B cell (primary cell): Measurements from ENCODE around the gene KLHL30. TPM values are rescaled to one million over a fixed set of nuclear protein-coding genes. Genes with fewer than 3 reads are reported as not detected.

Experiments
- ATAC-seq: fragments of 200-7000 bp; cut with Tn5 transposase; one replicate; pipeline ENCODE4 v1.10.0; 2021; ENCODE audit warnings: low read depth, mild to moderate bottlenecking, moderate number of reproducible peaks, moderate library complexity
- CTCF ChIA-PET: fragments of 350-600 bp; sonication (Branson Sonifier 250); formaldehyde crosslinking; loops from one replicate; lab custom pipeline; 2021; ENCODE audit warnings: antibody characterized with exemption, inconsistent platforms; lab: Charles Lee
- POLR2A ChIA-PET: fragments of 350-600 bp; sonication (Branson Sonifier 250); formaldehyde crosslinking; loops from one replicate; lab custom pipeline; 2021; ENCODE audit warnings: antibody characterized with exemption; lab: Charles Lee
- DNase-seq: peaks from one replicate; pipeline ENCODE4 v3.0.0; 2013
- H2AFZ ChIP-seq: 2 replicates; pipeline ENCODE4 v1.6.1; 2012; ENCODE audit warnings: mild to moderate bottlenecking, low read depth, low read length; ENCODE audit not compliant: insufficient read depth, poor library complexity, severe bottlenecking
- H3K27ac ChIP-seq, 2 donors: 1 replicate in 1 of 2; 2 replicates in 1 of 2; pipeline ENCODE4 v1.5.1; 2012 to 2013; ENCODE audit warnings: low read length in 2 of 2, mild to moderate bottlenecking in 2 of 2, moderate library complexity in 1 of 2
- H3K27me3 ChIP-seq, 4 experiments: fragments of 200-600 bp in 1 of 4; sonication (generic) in 1 of 4; replicated peaks in 1 of 4; 1 replicate in 2 of 4; 2 replicates in 2 of 4; pipeline versions ENCODE4 v1.6.1 to v1.7.0; 2013 to 2016; ENCODE audit warnings: low read length in 3 of 4, mild to moderate bottlenecking in 2 of 4, mixed read lengths in 1 of 4, moderate library complexity in 1 of 4; ENCODE audit not compliant: insufficient read depth in 4 of 4, control insufficient read depth in 3 of 4; ENCODE audit errors: control extremely low read depth in 1 of 4
- H3K36me3 ChIP-seq, 2 experiments: replicated peaks in 1 of 2; 1 replicate in 1 of 2; 2 replicates in 1 of 2; pipeline versions ENCODE4 v1.6.1 to v1.7.1; 2013; ENCODE audit warnings: low read length in 1 of 2; ENCODE audit not compliant: insufficient read depth in 2 of 2, control insufficient read depth in 1 of 2; ENCODE audit errors: control extremely low read depth in 1 of 2, extremely low read depth in 1 of 2
- H3K4me1 ChIP-seq, 2 donors: fragments of 200-600 bp in 1 of 2; sonication (generic) in 1 of 2; 1 replicate in 1 of 2; 2 replicates in 1 of 2; pipeline versions ENCODE4 v1.5.1 to v1.6.1; 2013 to 2017; ENCODE audit warnings: low read length in 2 of 2; ENCODE audit not compliant: control insufficient read depth in 2 of 2, insufficient read depth in 2 of 2
- H3K4me2 ChIP-seq: replicated peaks from 2 replicates; pipeline ENCODE3; 2012; ENCODE audit warnings: mild to moderate bottlenecking, low read depth, low read length; ENCODE audit not compliant: poor library complexity, severe bottlenecking
- H3K4me3 ChIP-seq, 5 experiments: fragments of 200-600 bp in 1 of 5; sonication (generic) in 1 of 5; 1 replicate in 3 of 5; 2 replicates in 2 of 5; pipeline versions ENCODE4 v1.5.1 to v1.7.0; 2011 to 2016; ENCODE audit warnings: low read length in 4 of 5, mild to moderate bottlenecking in 4 of 5, low read depth in 2 of 5, control low read depth in 1 of 5, moderate library complexity in 1 of 5; ENCODE audit not compliant: insufficient read depth in 1 of 5; ENCODE audit errors: control extremely low read depth in 1 of 5, extremely low read depth in 1 of 5
- H3K79me2 ChIP-seq: fragments of 200-600 bp; sonication (generic); one replicate; pipeline ENCODE4 v1.6.0; 2016; ENCODE audit warnings: low read length; ENCODE audit not compliant: control insufficient read depth, insufficient read depth
- H3K9ac ChIP-seq: fragments of 200-600 bp; sonication (generic); 2 replicates; pipeline ENCODE4 v1.6.1; 2017; ENCODE audit warnings: mild to moderate bottlenecking, low read length, moderate library complexity
- H3K9me3 ChIP-seq, 3 donors: one replicate each; pipeline versions ENCODE4 v1.6.1 to v1.7.1; 2013; ENCODE audit warnings: low read length in 2 of 3; ENCODE audit not compliant: control insufficient read depth in 2 of 3, insufficient read depth in 1 of 3; ENCODE audit errors: control extremely low read depth in 1 of 3
- H4K20me1 ChIP-seq: 2 replicates; pipeline ENCODE4 v1.6.0; 2012; ENCODE audit warnings: mild to moderate bottlenecking, low read length; ENCODE audit not compliant: insufficient read depth, control insufficient read depth, poor library complexity, severe bottlenecking
- H3K27ac Mint-ChIP-seq: one replicate; pipeline ENCODE4 v1.8.0; 2021; ENCODE audit warnings: mixed read lengths
- H3K27me3 Mint-ChIP-seq: one replicate; pipeline ENCODE4 v1.8.0; 2021; ENCODE audit warnings: mixed read lengths
- H3K4me1 Mint-ChIP-seq: one replicate; pipeline ENCODE4 v1.8.0; 2021; ENCODE audit warnings: mixed read lengths
- H3K4me3 Mint-ChIP-seq: one replicate; pipeline ENCODE4 v1.8.0; 2021; ENCODE audit warnings: mixed read lengths
- H3K9me3 Mint-ChIP-seq: one replicate; pipeline ENCODE4 v1.8.0; 2022; ENCODE audit warnings: mixed read lengths; ENCODE audit not compliant: insufficient read depth
- CTCF ChIP-seq: fragments of 200-600 bp; IDR thresholded peaks from one replicate; pipeline ENCODE4 v1.8.0; 2022; ENCODE audit warnings: antibody characterized with exemption, mild to moderate bottlenecking
- EZH2 ChIP-seq: IDR thresholded peaks from 2 replicates; pipeline ENCODE4 v1.6.1; 2012; ENCODE audit warnings: borderline replicate concordance, low read depth, mild to moderate bottlenecking, moderate library complexity, low read length; ENCODE audit not compliant: insufficient read depth, poor library complexity, severe bottlenecking
- WGBS: methylation state at CpG from one replicate; pipeline ENCODE4 v1.1.5; 2013; ENCODE audit warnings: missing lambda C conversion rate; ENCODE audit not compliant: insufficient coverage; 5-methylcytosine and 5-hydroxymethylcytosine counted together
- intact Hi-C: fragments of 100-400 bp; cut with micrococcal nuclease; formaldehyde crosslinking; loops from one replicate; pipeline ENCODE4 v1.10.0; 2022
- polyA plus RNA-seq: library from polyadenylated mRNA; depleted of rRNA; stranded (reverse); fragments of >200 nt; gene quantifications from 2 replicates; pipeline ENCODE4 v1.2.3, GENCODE V29; 2012
- total RNA-seq, 2 donors: library from RNA; stranded (reverse); fragments of 120-200 nt in 1 of 2; gene quantifications; 1 replicate in 1 of 2; 2 replicates in 1 of 2; pipeline versions ENCODE4 v1.2.3 to v1.2.4, GENCODE V29; 2013 to 2022

KLHL30 gene
- total and polyA plus RNA-seq, 2 donors (not counting 1 experiment from before 2014, with no cell fraction given) = not detected

- intact Hi-C loops = no loop called here
- Histone ChIP-seq H3K27me3 (no peaks in the 10 kb centered on the region), H3K27ac (no peak overlapping the region), H4K20me1 (no peaks in the 10 kb centered on the region), H3K9ac (no peak overlapping the region), H2AFZ (no peak overlapping the region), H3K36me3 (no peaks in the 10 kb centered on the region), H3K9me3 (peaks cover 0 to 10% (median 0%) of the 10 kb centered on the region in 3 donors), H3K4me3 (no peak overlapping the region), H3K4me1 (peaks cover 4 to 13% of the 10 kb centered on the region in 2 donors), H3K4me2 (no peak overlapping the region), H3K79me2 (no peaks in the 10 kb centered on the region)
- 94% methylated on average over 27 of the region's 29 CpGs for WGBS
- H3K4me1 Mint-ChIP-seq = peaks cover 4% of the 10 kb centered on the region
- CTCF ChIA-PET = no interaction called here
- no peak overlapping the region for H3K27ac Mint-ChIP-seq
- TF ChIP-seq EZH2 (no peak), CTCF (no peak)
- no peak for ATAC-seq
- H3K27me3 Mint-ChIP-seq = peaks cover 3% of the 10 kb centered on the region
- DNase-seq = no peak
- H3K4me3 Mint-ChIP-seq = no peak overlapping the region
- no peaks in the 10 kb centered on the region for H3K9me3 Mint-ChIP-seq
- POLR2A ChIA-PET = no interaction called here
These were observed 15.9 kb upstream of the KLHL30 start for GRCh38 chr2:238122287-238123217.

- Mint-ChIP-seq H3K27me3 (no peaks in the 10 kb centered on the region), H3K4me1 (peaks cover 4% of the 10 kb centered on the region), H3K9me3 (no peaks in the 10 kb centered on the region), H3K27ac (no peak overlapping the region), H3K4me3 (no peak overlapping the region)
- H2AFZ ChIP-seq = no peak overlapping the region
- ATAC-seq = no peak
- ChIA-PET POLR2A (no interaction called here), CTCF (no interaction called here)
- H4K20me1 ChIP-seq = no peaks in the 10 kb centered on the region
- peaks cover 0 to 10% (median 0%) of the 10 kb centered on the region in 3 donors for H3K9me3 ChIP-seq
- H3K27me3 ChIP-seq = no peaks in the 10 kb centered on the region
- no peak overlapping the region for H3K27ac ChIP-seq
- intact Hi-C loops = no loop called here
- H3K4me3 ChIP-seq = no peak overlapping the region
- DNase-seq = no peak
- 87% methylated on average over 18 of the region's 22 CpGs for WGBS
- no peak overlapping the region for H3K9ac ChIP-seq
- no peak for TF ChIP-seq EZH2
- TF ChIP-seq CTCF = no peak
- no peak overlapping the region for H3K4me2 ChIP-seq
- H3K79me2 ChIP-seq = no peaks in the 10 kb centered on the region
- peaks cover 4 to 13% of the 10 kb centered on the region in 2 donors for H3K4me1 ChIP-seq
- H3K36me3 ChIP-seq = no peaks in the 10 kb centered on the region
These were observed 15.1 kb upstream of the KLHL30 start for GRCh38 chr2:238123218-238123971.
